Keratinocyte (primary cell): ENCODE data around the gene VPS37B. TPM values are rescaled to one million over a fixed set of nuclear protein-coding genes. Genes with fewer than 3 reads are reported as not detected.

Source experiments
- DNase-seq: peaks from one replicate; pipeline ENCODE4 v3.0.0-alpha.2; 2011; ENCODE audit warnings: low read depth, missing footprints, low spot score
- FAIRE-seq: peaks from 2 replicates; lab custom pipeline; 2011; peaks lifted over from hg19 to GRCh38; lab: Jason Lieb, UNC
- H2AFZ ChIP-seq: 2 replicates; pipeline ENCODE4 v1.6.0; 2012; ENCODE audit warnings: low read length, control low read depth, inconsistent platforms; ENCODE audit not compliant: control insufficient read depth
- H3K27ac ChIP-seq: 2 replicates; pipeline ENCODE4 v1.5.1; 2011; ENCODE audit warnings: low read length; ENCODE audit not compliant: control insufficient read depth, insufficient read depth
- H3K27me3 ChIP-seq: 3 replicates; pipeline ENCODE4 v1.6.0; 2011; ENCODE audit warnings: low read length; ENCODE audit not compliant: control insufficient read depth, insufficient read depth; ENCODE audit errors: extremely low read depth
- H3K36me3 ChIP-seq, 2 experiments: 2 replicates in 1 of 2; 3 replicates in 1 of 2; pipeline ENCODE4 v1.5.1; 2011; ENCODE audit warnings: low read length in 2 of 2, mild to moderate bottlenecking in 1 of 2; ENCODE audit not compliant: control insufficient read depth in 2 of 2, insufficient read depth in 2 of 2; ENCODE audit errors: extremely low read depth in 1 of 2
- H3K4me1 ChIP-seq: 3 replicates; pipeline ENCODE4 v1.5.1; 2011; ENCODE audit warnings: low read length; ENCODE audit not compliant: control insufficient read depth, insufficient read depth; ENCODE audit errors: extremely low read depth
- H3K4me2 ChIP-seq: 3 replicates; pipeline ENCODE4 v1.6.0; 2011; ENCODE audit warnings: low read depth, low read length; ENCODE audit not compliant: control insufficient read depth, insufficient read depth; ENCODE audit errors: extremely low read depth
- H3K4me3 ChIP-seq, 3 experiments: fragments of 200-600 bp in 1 of 3; sonication (generic) in 1 of 3; 2 replicates in 2 of 3; 3 replicates in 1 of 3; pipeline ENCODE4 v1.5.1; 2011 to 2016; ENCODE audit warnings: low read length in 3 of 3, mild to moderate bottlenecking in 3 of 3, control low read depth in 2 of 3, inconsistent platforms in 1 of 3, low read depth in 1 of 3, mixed read lengths in 1 of 3, mixed run types in 1 of 3, moderate library complexity in 1 of 3; ENCODE audit not compliant: control insufficient read depth in 2 of 3, insufficient read depth in 2 of 3; ENCODE audit errors: extremely low read depth in 1 of 3
- H3K79me2 ChIP-seq: 2 replicates; pipeline ENCODE4 v1.6.0; 2012; ENCODE audit warnings: low read length; ENCODE audit not compliant: control insufficient read depth, insufficient read depth
- H3K9ac ChIP-seq: 3 replicates; pipeline ENCODE4 v1.6.0; 2011; ENCODE audit warnings: low read length; ENCODE audit not compliant: control insufficient read depth, insufficient read depth; ENCODE audit errors: extremely low read depth
- H3K9me1 ChIP-seq: 3 replicates; pipeline ENCODE4 v1.6.0; 2011; ENCODE audit warnings: low read length; ENCODE audit not compliant: control insufficient read depth, insufficient read depth; ENCODE audit errors: extremely low read depth
- H3K9me3 ChIP-seq: 2 replicates; pipeline ENCODE4 v1.5.1; 2012; ENCODE audit warnings: low read depth, low read length; ENCODE audit not compliant: control insufficient read depth
- H4K20me1 ChIP-seq: 3 replicates; pipeline ENCODE4 v1.6.0; 2011; ENCODE audit warnings: low read length; ENCODE audit not compliant: control insufficient read depth, insufficient read depth; ENCODE audit errors: extremely low read depth
- EZH2 ChIP-seq: IDR thresholded peaks from one replicate; pipeline ENCODE4 v1.6.1; 2012; ENCODE audit warnings: inconsistent platforms, mild to moderate bottlenecking, low read length, moderate library complexity
- dilution Hi-C: fragments of 300-500 bp; cut with MboI; formaldehyde crosslinking; loops from one replicate; pipeline ENCODE4 v1.7.0; 2020; ENCODE audit warnings: low sequenced_read_pairs; ENCODE audit not compliant: extremely low pct_ligation_motif_present
- polyA plus RNA-seq, 5 experiments: library from polyadenylated mRNA; depleted of rRNA in 3 of 5; stranded (reverse) in 3 of 5; stranded (forward) in 1 of 5; unstranded in 1 of 5; fragments of >200 nt; gene quantifications; 1 replicate in 1 of 5; 2 replicates in 3 of 5; 3 replicates in 1 of 5; pipeline versions ENCODE4 v1.2.1 to v1.2.3, GENCODE V29; 2011 to 2012; ENCODE audit warnings: missing spikeins in 2 of 5, low read depth in 1 of 5, low replicate concordance in 1 of 5
- TF ChIP-seq, protein P1 (sequence below), 3 experiments: IDR thresholded peaks in 1 of 3; conservative IDR thresholded peaks in 1 of 3; optimal IDR thresholded peaks in 1 of 3; 2 replicates in 2 of 3; 3 replicates in 1 of 3; pipeline versions ENCODE3 to v1.5.1; 2011; ENCODE audit warnings: low read length in 3 of 3, mild to moderate bottlenecking in 3 of 3, moderate library complexity in 2 of 3, control low read depth in 1 of 3, inconsistent platforms in 1 of 3; ENCODE audit not compliant: insufficient read depth in 2 of 3; ENCODE audit errors: extremely low read depth in 1 of 3

VPS37B gene
- polyA plus RNA-seq, 1 donor (not counting 4 experiments of a cell fraction or from before 2014, with no cell fraction given), result 34.1 TPM

GRCh38 chr12:122871851-122872780 is 23.8 kb downstream of the VPS37B start:
- dilution Hi-C loops, result no loop called here
- H3K9ac ChIP-seq, result peak overlapping the region; percentile 85
- H3K36me3 ChIP-seq, result peaks cover 9 to 43% of the 10 kb centered on the region in 2 experiments
- H4K20me1 ChIP-seq, result peaks cover 12% of the 10 kb centered on the region
- DNase-seq, result no peak
- peak; percentile 92 for FAIRE-seq
- peak overlapping the region; percentile 99 for H3K4me2 ChIP-seq
- peak overlapping the region; percentile 8 to 70 (median 66) for H3K4me3 ChIP-seq
- peaks cover 3% of the 10 kb centered on the region for H3K9me1 ChIP-seq
- H3K79me2 ChIP-seq, result peaks cover 87% of the 10 kb centered on the region
- H3K27me3 ChIP-seq, result no peaks in the 10 kb centered on the region
- H3K9me3 ChIP-seq, result no peaks in the 10 kb centered on the region
- TF ChIP-seq, protein P1, sequence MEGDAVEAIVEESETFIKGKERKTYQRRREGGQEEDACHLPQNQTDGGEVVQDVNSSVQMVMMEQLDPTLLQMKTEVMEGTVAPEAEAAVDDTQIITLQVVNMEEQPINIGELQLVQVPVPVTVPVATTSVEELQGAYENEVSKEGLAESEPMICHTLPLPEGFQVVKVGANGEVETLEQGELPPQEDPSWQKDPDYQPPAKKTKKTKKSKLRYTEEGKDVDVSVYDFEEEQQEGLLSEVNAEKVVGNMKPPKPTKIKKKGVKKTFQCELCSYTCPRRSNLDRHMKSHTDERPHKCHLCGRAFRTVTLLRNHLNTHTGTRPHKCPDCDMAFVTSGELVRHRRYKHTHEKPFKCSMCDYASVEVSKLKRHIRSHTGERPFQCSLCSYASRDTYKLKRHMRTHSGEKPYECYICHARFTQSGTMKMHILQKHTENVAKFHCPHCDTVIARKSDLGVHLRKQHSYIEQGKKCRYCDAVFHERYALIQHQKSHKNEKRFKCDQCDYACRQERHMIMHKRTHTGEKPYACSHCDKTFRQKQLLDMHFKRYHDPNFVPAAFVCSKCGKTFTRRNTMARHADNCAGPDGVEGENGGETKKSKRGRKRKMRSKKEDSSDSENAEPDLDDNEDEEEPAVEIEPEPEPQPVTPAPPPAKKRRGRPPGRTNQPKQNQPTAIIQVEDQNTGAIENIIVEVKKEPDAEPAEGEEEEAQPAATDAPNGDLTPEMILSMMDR (optimal IDR thresholded peaks at IDR 0.05 in 1 of 3, IDR thresholded peaks at IDR 0.05 in 1 of 3, conservative IDR thresholded peaks at IDR 0.05 in 1 of 3; ENCODE audit: extremely low read depth in 1 of 3, insufficient read depth in 2 of 3, low read length in 3 of 3), result no peak
- TF ChIP-seq EZH2, result no peak
- no peak overlapping the region for H2AFZ ChIP-seq
- H3K4me1 ChIP-seq, result peaks cover 64% of the 10 kb centered on the region
- peak overlapping the region; percentile 91 for H3K27ac ChIP-seq

- H3K4me2 ChIP-seq, result peak overlapping the region; percentile 99
- H3K27me3 ChIP-seq, result no peaks in the 10 kb centered on the region
- H2AFZ ChIP-seq, result no peak overlapping the region
- DNase-seq, result no peak
- no peaks in the 10 kb centered on the region for H3K9me3 ChIP-seq
- H3K9ac ChIP-seq, result peak overlapping the region; percentile 85
- no peaks in the 10 kb centered on the region for H3K9me1 ChIP-seq
- peak; percentile 17 for FAIRE-seq
- H3K4me3 ChIP-seq, result peak overlapping the region; percentile 8 to 70 (median 66)
- no peak for TF ChIP-seq EZH2
- TF ChIP-seq, protein P1 (optimal IDR thresholded peaks at IDR 0.05 in 1 of 3, IDR thresholded peaks at IDR 0.05 in 1 of 3, conservative IDR thresholded peaks at IDR 0.05 in 1 of 3; ENCODE audit: extremely low read depth in 1 of 3, insufficient read depth in 2 of 3, low read length in 3 of 3), result no peak
- H3K4me1 ChIP-seq, result peaks cover 66% of the 10 kb centered on the region
- dilution Hi-C loops, result no loop called here
- H4K20me1 ChIP-seq, result peaks cover 10% of the 10 kb centered on the region
- H3K36me3 ChIP-seq, result peaks cover 12 to 46% of the 10 kb centered on the region in 2 experiments
- H3K79me2 ChIP-seq, result peaks cover 86% of the 10 kb centered on the region
- H3K27ac ChIP-seq, result peak overlapping the region; percentile 91
Observed at GRCh38 chr12:122870867-122871664, 24.9 kb downstream of the VPS37B start.
